Panc1 (cell line): ENCODE results near the gene RAB6B. TPM values are rescaled to one million over a fixed set of nuclear protein-coding genes. Genes with fewer than 3 reads are reported as not detected.

Experiments
- ATAC-seq: fragments of 200-7000 bp; cut with Tn5 transposase; 2 replicates; pipeline ENCODE4 v1.9.1; 2020; ENCODE audit warnings: mild to moderate bottlenecking, moderate library complexity
- BruUV-seq: library from RNA; stranded (reverse); fragments of 400-500 nt; replicated peaks from 2 replicates; lab custom pipeline; 2021; lab: Mats Ljungman, UMichigan
- CTCF ChIA-PET: fragments of 300-600 bp; sonication (Branson Sonifier 250); formaldehyde crosslinking; loops from one replicate; lab custom pipeline; 2022; ENCODE audit warnings: antibody characterized with exemption; lab: Charles Lee
- POLR2A ChIA-PET: fragments of 300-600 bp; sonication (Branson Sonifier 250); formaldehyde crosslinking; loops from one replicate; lab custom pipeline; 2022; ENCODE audit warnings: antibody characterized with exemption; lab: Charles Lee
- DNase-seq: peaks from one replicate; pipeline ENCODE4 v3.0.0-alpha.2; 2010; ENCODE audit warnings: low read depth, low spot score
- H3K27ac ChIP-seq: 2 replicates; pipeline ENCODE4 v1.5.1; 2011; ENCODE audit warnings: mild to moderate bottlenecking, low read length, inconsistent platforms
- H3K27me3 ChIP-seq: fragments of 200-500 bp; sonication (Bioruptor generic); 2 replicates; pipeline ENCODE4 v1.6.0; 2014; ENCODE audit warnings: low read length, inconsistent platforms; ENCODE audit not compliant: control insufficient read depth, insufficient read depth
- H3K36me3 ChIP-seq: fragments of 200-500 bp; sonication (Bioruptor generic); 2 replicates; pipeline ENCODE4 v1.5.1; 2014; ENCODE audit warnings: inconsistent platforms, mild to moderate bottlenecking, low read length, moderate library complexity; ENCODE audit not compliant: control insufficient read depth, insufficient read depth
- H3K4me1 ChIP-seq: 2 replicates; pipeline ENCODE4 v1.5.1; 2011; ENCODE audit warnings: inconsistent platforms, mild to moderate bottlenecking, low read length, moderate library complexity; ENCODE audit not compliant: control insufficient read depth, insufficient read depth
- H3K4me3 ChIP-seq, 2 experiments: 2 replicates each; pipeline ENCODE4 v1.5.1; 2011 to 2012; ENCODE audit warnings: low read depth in 2 of 2, low read length in 2 of 2, mild to moderate bottlenecking in 2 of 2, inconsistent platforms in 1 of 2, moderate library complexity in 1 of 2
- H3K9me3 ChIP-seq: fragments of 200-500 bp; sonication (Bioruptor generic); 2 replicates; pipeline ENCODE4 v1.5.1; 2014; ENCODE audit warnings: low read depth, mild to moderate bottlenecking, inconsistent platforms, low read length, moderate library complexity; ENCODE audit not compliant: control insufficient read depth, insufficient read depth
- POLR2AphosphoS5 ChIP-seq: IDR thresholded peaks from 2 replicates; pipeline ENCODE4 v1.6.1; 2012; ENCODE audit warnings: mild to moderate bottlenecking, low read depth, low read length, moderate library complexity
- SIN3A ChIP-seq: IDR thresholded peaks from 2 replicates; pipeline ENCODE4 v1.6.1; 2012; ENCODE audit warnings: low read depth, mild to moderate bottlenecking, low read length, moderate library complexity, borderline replicate concordance; ENCODE audit not compliant: insufficient read depth
- TCF7L2 ChIP-seq: IDR thresholded peaks from 2 replicates; pipeline ENCODE4 v1.6.1; 2011; ENCODE audit warnings: mild to moderate bottlenecking, low read depth, low read length, inconsistent platforms
- in situ Hi-C: cut with HindIII; loops from 2 replicates; pipeline ENCODE4 v1.10.0; 2016; ENCODE audit warnings: low sequenced_read_pairs, low pct_unique_long_range_greater_than_20kb
- intact Hi-C: fragments of 100-400 bp; cut with micrococcal nuclease; formaldehyde crosslinking; loops from one replicate; pipeline ENCODE4 v1.10.0; 2022; ENCODE audit not compliant: unreplicated experiment
- total RNA-seq: library from RNA; stranded (reverse); gene quantifications from one replicate; pipeline ENCODE4 v1.2.1, GENCODE V29; 2021; ENCODE audit not compliant: unreplicated experiment
- TF ChIP-seq, protein P1 (sequence below), 2 experiments: IDR thresholded peaks; 2 replicates each; pipeline ENCODE4 v1.6.1; 2011 to 2012; ENCODE audit warnings: low read depth in 2 of 2, control low read depth in 1 of 2, low read length in 1 of 2, mild to moderate bottlenecking in 1 of 2, moderate library complexity in 1 of 2; ENCODE audit not compliant: insufficient read depth in 1 of 2
- TF ChIP-seq, protein P2 (sequence below): fragments of 450-650 bp; IDR thresholded peaks from 2 replicates; pipeline ENCODE4 v1.5.1; 2017; ENCODE audit warnings: mild to moderate bottlenecking

Gene RAB6B
- total RNA-seq, 1 experiment from 2014 or later, result 49.2 TPM

DNA sequence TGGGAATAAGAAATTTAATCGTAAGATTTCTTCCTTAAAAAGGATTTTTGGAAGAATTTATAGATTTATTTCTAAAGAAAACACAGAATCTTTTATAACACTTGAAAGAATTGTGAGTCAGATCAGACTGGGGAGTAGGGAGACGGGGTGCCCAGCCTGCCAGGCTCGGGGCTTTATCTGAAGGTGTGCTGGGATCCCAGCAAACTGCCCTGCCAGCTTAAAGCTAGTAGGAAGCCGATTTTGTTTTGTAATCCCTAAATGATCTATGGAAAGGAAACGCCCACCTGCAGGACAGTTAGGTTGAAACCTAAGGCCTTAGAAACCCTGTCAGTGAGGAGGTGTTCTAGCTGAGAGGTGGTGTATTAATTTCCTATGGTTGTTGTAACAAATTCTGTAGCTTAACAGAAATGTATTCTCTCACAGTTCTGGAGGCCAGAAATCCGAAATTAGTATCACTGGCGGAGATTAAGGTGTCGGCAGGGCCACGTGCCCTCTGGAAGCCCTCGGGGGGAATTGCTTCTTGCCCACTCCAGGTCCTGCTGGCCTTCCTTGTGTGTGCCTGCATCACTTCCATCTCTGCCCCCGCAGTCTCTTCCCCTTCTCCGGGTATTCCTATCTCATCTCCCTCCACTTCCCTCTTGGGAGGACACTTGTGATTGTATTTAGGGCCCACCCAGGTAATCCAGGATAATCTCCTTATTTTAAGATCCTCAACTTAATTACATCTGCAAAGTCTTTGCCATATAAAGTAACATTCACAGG is 19.3 kb upstream of the RAB6B start:
- H3K4me1 ChIP-seq, result no peaks in the 10 kb centered on the region
- ATAC-seq (no peak), DNase-seq (no peak)
- intact Hi-C loops, result no loop called here
- POLR2A ChIA-PET, result no interaction called here
- H3K27me3 ChIP-seq, result peaks cover 3% of the 10 kb centered on the region; the same call in 1 of the 2 replicates
- no peaks in the 10 kb centered on the region for H3K36me3 ChIP-seq
- CTCF ChIA-PET, result interaction anchor here (0.7 kb wide), 1 partner anchor 9 kb away, joined by 3 read pairs; no protein-coding TSS in a partner anchor
- in situ Hi-C loops, result no loop called here
- H3K9me3 ChIP-seq, result peaks cover 5% of the 10 kb centered on the region; the same call in 1 of the 2 replicates
- no peak overlapping the region for H3K4me3 ChIP-seq
- no TSS peak for BruUV-seq
- no peak overlapping the region for H3K27ac ChIP-seq
- TF ChIP-seq, protein P1, sequence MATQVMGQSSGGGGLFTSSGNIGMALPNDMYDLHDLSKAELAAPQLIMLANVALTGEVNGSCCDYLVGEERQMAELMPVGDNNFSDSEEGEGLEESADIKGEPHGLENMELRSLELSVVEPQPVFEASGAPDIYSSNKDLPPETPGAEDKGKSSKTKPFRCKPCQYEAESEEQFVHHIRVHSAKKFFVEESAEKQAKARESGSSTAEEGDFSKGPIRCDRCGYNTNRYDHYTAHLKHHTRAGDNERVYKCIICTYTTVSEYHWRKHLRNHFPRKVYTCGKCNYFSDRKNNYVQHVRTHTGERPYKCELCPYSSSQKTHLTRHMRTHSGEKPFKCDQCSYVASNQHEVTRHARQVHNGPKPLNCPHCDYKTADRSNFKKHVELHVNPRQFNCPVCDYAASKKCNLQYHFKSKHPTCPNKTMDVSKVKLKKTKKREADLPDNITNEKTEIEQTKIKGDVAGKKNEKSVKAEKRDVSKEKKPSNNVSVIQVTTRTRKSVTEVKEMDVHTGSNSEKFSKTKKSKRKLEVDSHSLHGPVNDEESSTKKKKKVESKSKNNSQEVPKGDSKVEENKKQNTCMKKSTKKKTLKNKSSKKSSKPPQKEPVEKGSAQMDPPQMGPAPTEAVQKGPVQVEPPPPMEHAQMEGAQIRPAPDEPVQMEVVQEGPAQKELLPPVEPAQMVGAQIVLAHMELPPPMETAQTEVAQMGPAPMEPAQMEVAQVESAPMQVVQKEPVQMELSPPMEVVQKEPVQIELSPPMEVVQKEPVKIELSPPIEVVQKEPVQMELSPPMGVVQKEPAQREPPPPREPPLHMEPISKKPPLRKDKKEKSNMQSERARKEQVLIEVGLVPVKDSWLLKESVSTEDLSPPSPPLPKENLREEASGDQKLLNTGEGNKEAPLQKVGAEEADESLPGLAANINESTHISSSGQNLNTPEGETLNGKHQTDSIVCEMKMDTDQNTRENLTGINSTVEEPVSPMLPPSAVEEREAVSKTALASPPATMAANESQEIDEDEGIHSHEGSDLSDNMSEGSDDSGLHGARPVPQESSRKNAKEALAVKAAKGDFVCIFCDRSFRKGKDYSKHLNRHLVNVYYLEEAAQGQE (IDR thresholded peaks at IDR 0.05; ENCODE audit: insufficient read depth in 1 of 2, low read depth in 2 of 2, low read length in 1 of 2), result no peak
- TF ChIP-seq POLR2AphosphoS5, result no peak
- no peak for TF ChIP-seq SIN3A
- TF ChIP-seq, protein P2, sequence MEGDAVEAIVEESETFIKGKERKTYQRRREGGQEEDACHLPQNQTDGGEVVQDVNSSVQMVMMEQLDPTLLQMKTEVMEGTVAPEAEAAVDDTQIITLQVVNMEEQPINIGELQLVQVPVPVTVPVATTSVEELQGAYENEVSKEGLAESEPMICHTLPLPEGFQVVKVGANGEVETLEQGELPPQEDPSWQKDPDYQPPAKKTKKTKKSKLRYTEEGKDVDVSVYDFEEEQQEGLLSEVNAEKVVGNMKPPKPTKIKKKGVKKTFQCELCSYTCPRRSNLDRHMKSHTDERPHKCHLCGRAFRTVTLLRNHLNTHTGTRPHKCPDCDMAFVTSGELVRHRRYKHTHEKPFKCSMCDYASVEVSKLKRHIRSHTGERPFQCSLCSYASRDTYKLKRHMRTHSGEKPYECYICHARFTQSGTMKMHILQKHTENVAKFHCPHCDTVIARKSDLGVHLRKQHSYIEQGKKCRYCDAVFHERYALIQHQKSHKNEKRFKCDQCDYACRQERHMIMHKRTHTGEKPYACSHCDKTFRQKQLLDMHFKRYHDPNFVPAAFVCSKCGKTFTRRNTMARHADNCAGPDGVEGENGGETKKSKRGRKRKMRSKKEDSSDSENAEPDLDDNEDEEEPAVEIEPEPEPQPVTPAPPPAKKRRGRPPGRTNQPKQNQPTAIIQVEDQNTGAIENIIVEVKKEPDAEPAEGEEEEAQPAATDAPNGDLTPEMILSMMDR, result no peak
- no peak for TF ChIP-seq TCF7L2

DNA sequence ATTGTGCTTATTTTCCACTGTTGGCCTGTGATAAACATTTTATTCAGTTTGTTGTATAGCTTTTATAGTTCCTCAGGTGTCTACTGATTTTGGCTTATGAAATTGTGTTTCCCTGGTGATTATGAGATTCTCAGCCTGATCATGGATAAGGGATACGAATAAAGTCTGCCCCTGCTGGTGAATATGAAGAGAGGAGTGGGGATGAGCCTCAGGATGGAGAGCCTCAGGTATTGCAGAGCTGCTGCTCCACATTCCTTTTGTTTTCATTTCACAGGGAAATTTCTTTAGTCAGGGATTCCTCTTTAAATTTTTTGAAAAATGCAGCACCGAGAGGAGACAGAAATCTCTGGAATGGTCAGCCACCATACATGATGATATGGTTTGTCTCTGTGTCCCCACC is 14.7 kb upstream of the RAB6B start:
- ChIA-PET POLR2A (no interaction called here), CTCF (no interaction called here)
- intact Hi-C loops (no loop called here), in situ Hi-C loops (no loop called here)
- no peaks in the 10 kb centered on the region for H3K9me3 ChIP-seq
- no peak overlapping the region for H3K27ac ChIP-seq
- DNase-seq (no peak), ATAC-seq (no peak)
- TF ChIP-seq POLR2AphosphoS5, result no peak
- TF ChIP-seq, protein P2, result peak; percentile 49
- peaks cover 3% of the 10 kb centered on the region; the same call in 1 of the 2 replicates for H3K27me3 ChIP-seq
- no peaks in the 10 kb centered on the region for H3K36me3 ChIP-seq
- no peaks in the 10 kb centered on the region for H3K4me1 ChIP-seq
- H3K4me3 ChIP-seq, result no peak overlapping the region
- BruUV-seq, result no TSS peak
